ENCODE data around the gene C9orf153.

DNA sequence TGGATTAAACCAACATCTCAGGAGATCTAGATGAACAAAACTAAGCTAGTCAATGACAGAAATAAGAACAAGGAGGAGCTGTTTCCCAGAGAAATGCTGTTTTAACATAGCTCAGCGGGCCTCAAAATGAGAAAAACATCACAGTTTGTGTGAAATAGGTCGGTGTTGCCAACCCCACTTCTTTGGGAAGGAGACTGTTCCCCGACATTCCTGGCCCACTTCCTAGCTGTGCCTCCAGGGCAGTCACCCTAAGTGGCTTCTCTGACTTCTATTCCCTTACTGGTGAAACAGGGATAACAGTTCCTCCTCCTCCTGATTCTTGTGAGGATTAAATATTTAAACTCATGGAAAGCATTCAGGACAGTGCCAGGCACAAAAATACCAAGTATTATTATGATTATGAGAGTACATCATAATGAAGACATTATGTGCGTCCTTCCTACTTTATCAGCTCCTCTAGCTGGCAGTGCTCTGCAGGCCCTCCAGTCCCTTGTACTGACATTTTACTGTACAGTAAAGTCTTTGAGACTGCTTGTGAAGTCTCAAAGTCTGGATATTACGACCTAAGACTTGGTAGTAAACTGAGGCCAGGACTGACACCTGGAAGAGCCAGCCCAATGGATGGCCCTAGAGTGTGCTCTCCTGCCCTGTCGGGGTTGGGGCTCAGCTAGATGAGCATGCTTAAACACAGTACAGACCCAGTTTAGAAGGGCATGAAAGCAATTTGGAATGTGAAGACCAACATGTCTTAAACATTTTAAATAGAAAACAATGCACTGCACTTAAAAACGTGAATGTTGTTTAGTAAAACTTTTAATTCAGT is 15.6 kb upstream of the C9orf153 start:
- no peak for TF ChIP-seq EP300 (conservative IDR thresholded peaks at IDR 0.05; ENCODE audit: poor library complexity, severe bottlenecking)
- TF ChIP-seq POLR2AphosphoS5 (IDR thresholded peaks at IDR 0.05) = no peak
- TF ChIP-seq, protein P1, sequence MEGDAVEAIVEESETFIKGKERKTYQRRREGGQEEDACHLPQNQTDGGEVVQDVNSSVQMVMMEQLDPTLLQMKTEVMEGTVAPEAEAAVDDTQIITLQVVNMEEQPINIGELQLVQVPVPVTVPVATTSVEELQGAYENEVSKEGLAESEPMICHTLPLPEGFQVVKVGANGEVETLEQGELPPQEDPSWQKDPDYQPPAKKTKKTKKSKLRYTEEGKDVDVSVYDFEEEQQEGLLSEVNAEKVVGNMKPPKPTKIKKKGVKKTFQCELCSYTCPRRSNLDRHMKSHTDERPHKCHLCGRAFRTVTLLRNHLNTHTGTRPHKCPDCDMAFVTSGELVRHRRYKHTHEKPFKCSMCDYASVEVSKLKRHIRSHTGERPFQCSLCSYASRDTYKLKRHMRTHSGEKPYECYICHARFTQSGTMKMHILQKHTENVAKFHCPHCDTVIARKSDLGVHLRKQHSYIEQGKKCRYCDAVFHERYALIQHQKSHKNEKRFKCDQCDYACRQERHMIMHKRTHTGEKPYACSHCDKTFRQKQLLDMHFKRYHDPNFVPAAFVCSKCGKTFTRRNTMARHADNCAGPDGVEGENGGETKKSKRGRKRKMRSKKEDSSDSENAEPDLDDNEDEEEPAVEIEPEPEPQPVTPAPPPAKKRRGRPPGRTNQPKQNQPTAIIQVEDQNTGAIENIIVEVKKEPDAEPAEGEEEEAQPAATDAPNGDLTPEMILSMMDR (IDR thresholded peaks at IDR 0.05; ENCODE audit: poor library complexity, severe bottlenecking) = no peak
- TF ChIP-seq EZH2 (IDR thresholded peaks at IDR 0.05; ENCODE audit: borderline replicate concordance, insufficient read depth, low read length, poor library complexity, severe bottlenecking) = no peak
- TF ChIP-seq, protein P2, sequence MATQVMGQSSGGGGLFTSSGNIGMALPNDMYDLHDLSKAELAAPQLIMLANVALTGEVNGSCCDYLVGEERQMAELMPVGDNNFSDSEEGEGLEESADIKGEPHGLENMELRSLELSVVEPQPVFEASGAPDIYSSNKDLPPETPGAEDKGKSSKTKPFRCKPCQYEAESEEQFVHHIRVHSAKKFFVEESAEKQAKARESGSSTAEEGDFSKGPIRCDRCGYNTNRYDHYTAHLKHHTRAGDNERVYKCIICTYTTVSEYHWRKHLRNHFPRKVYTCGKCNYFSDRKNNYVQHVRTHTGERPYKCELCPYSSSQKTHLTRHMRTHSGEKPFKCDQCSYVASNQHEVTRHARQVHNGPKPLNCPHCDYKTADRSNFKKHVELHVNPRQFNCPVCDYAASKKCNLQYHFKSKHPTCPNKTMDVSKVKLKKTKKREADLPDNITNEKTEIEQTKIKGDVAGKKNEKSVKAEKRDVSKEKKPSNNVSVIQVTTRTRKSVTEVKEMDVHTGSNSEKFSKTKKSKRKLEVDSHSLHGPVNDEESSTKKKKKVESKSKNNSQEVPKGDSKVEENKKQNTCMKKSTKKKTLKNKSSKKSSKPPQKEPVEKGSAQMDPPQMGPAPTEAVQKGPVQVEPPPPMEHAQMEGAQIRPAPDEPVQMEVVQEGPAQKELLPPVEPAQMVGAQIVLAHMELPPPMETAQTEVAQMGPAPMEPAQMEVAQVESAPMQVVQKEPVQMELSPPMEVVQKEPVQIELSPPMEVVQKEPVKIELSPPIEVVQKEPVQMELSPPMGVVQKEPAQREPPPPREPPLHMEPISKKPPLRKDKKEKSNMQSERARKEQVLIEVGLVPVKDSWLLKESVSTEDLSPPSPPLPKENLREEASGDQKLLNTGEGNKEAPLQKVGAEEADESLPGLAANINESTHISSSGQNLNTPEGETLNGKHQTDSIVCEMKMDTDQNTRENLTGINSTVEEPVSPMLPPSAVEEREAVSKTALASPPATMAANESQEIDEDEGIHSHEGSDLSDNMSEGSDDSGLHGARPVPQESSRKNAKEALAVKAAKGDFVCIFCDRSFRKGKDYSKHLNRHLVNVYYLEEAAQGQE (IDR thresholded peaks at IDR 0.05; ENCODE audit: borderline replicate concordance) = no peak
- TF ChIP-seq TAF1 (IDR thresholded peaks at IDR 0.05; ENCODE audit: low read depth) = no peak
- no peak for TF ChIP-seq RAD21 (conservative IDR thresholded peaks at IDR 0.05)
- no peak for TF ChIP-seq MXI1 (conservative IDR thresholded peaks at IDR 0.05; ENCODE audit: poor library complexity, severe bottlenecking)
